Measurements from ENCODE around the gene LUZP2. TPM values are rescaled to one million over a fixed set of nuclear protein-coding genes. Genes with fewer than 3 reads are reported as not detected.

The LUZP2 gene
- polyA plus RNA-seq, 1 of the 3 experiments (the other 2 are of a cell fraction), result 0.03 TPM

GRCh38 chr11:24808173-24808572, 311.3 kb downstream of the LUZP2 start:
- no peak for DNase-seq
- Histone ChIP-seq H3K4me3 (ENCODE audit: low read depth in 2 of 2, low read length in 1 of 2) (no peak overlapping the region), H3K36me3 (replicated peaks in 1 of 2; ENCODE audit: control insufficient read depth in 1 of 2, insufficient read depth in 2 of 2, low read length in 1 of 2) (no peaks in the 10 kb centered on the region), H3K27me3 (ENCODE audit: insufficient read depth) (no peaks in the 10 kb centered on the region), H3K4me2 (no peak overlapping the region), H3K79me2 (ENCODE audit: insufficient read depth) (no peaks in the 10 kb centered on the region), H3K9me3 (no peaks in the 10 kb centered on the region), H2AFZ (ENCODE audit: low read depth) (no peak overlapping the region), H3K4me1 (ENCODE audit: control insufficient read depth in 1 of 2, insufficient read depth in 2 of 2, low read depth in 1 of 2, low read length in 1 of 2) (no peaks in the 10 kb centered on the region; a peak in 1 of 4 replicates), H4K20me1 (ENCODE audit: insufficient read depth) (no peaks in the 10 kb centered on the region), H3K9ac (no peak overlapping the region), H3F3A (replicated peaks; ENCODE audit: insufficient read depth) (no peaks in the 10 kb centered on the region), H3K9me2 (no peaks in the 10 kb centered on the region), H3K27ac (ENCODE audit: low read depth in 2 of 2, low read length in 1 of 2) (no peak overlapping the region)
- CTCF ChIA-PET, result interaction anchor here (0.7 kb wide), 1 partner anchor 11 kb away, joined by 3 read pairs; no protein-coding TSS in a partner anchor
- TF ChIP-seq FOXJ3 (CRISPR knock-in tag; IDR thresholded peaks at IDR 0.05) (no peak), NFIC (IDR thresholded peaks at IDR 0.05; ENCODE audit: borderline replicate concordance) (no peak), MAX (IDR thresholded peaks at IDR 0.05; ENCODE audit: low read depth) (no peak)
- POLR2A ChIA-PET, result no interaction called here
- WGBS (ENCODE audit: low lambda C conversion rate), result 71% methylated on average over 2 of the region's 2 CpGs

DNA sequence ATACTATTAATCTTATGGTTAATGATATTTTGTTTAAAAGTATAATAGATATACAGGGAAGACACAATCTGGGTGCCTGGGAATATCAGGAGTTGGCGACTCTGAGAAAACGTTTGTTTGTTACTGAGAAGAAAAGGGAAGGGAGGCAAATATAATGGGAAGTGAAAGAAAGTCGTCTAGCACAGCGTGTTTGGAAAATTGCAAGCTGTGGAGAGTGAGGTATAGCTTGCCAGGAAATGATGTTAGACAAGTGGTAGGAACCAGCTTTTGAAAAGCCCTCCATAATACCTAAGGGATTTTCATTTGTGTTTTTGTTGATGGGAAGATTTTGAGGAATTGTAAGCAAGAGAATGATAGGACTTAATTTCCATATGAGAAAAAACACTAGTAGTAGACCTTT, 322.2 kb downstream of the LUZP2 start:
- Histone ChIP-seq H3K36me3 (replicated peaks in 1 of 2; ENCODE audit: control insufficient read depth in 1 of 2, insufficient read depth in 2 of 2, low read length in 1 of 2) (no peaks in the 10 kb centered on the region), H3K4me3 (ENCODE audit: low read depth in 2 of 2, low read length in 1 of 2) (no peak overlapping the region), H4K20me1 (ENCODE audit: insufficient read depth) (no peaks in the 10 kb centered on the region), H3K4me2 (no peak overlapping the region), H3K4me1 (ENCODE audit: control insufficient read depth in 1 of 2, insufficient read depth in 2 of 2, low read depth in 1 of 2, low read length in 1 of 2) (no peaks in the 10 kb centered on the region), H3K27ac (ENCODE audit: low read depth in 2 of 2, low read length in 1 of 2) (no peak overlapping the region), H3K9me3 (no peaks in the 10 kb centered on the region), H2AFZ (ENCODE audit: low read depth) (no peak overlapping the region), H3K79me2 (ENCODE audit: insufficient read depth) (no peaks in the 10 kb centered on the region), H3K27me3 (ENCODE audit: insufficient read depth) (no peaks in the 10 kb centered on the region), H3K9me2 (no peaks in the 10 kb centered on the region), H3F3A (replicated peaks; ENCODE audit: insufficient read depth) (no peaks in the 10 kb centered on the region), H3K9ac (no peak overlapping the region)
- 52% methylated on average over 4 of the region's 4 CpGs for WGBS (ENCODE audit: low lambda C conversion rate)
- POLR2A ChIA-PET, result no interaction called here
- CTCF ChIA-PET, result interaction anchor here (0.8 kb wide), 1 partner anchor 11 kb away, joined by 3 read pairs; no protein-coding TSS in a partner anchor
- no peak for DNase-seq
- TF ChIP-seq, protein P1, sequence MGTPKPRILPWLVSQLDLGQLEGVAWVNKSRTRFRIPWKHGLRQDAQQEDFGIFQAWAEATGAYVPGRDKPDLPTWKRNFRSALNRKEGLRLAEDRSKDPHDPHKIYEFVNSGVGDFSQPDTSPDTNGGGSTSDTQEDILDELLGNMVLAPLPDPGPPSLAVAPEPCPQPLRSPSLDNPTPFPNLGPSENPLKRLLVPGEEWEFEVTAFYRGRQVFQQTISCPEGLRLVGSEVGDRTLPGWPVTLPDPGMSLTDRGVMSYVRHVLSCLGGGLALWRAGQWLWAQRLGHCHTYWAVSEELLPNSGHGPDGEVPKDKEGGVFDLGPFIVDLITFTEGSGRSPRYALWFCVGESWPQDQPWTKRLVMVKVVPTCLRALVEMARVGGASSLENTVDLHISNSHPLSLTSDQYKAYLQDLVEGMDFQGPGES (IDR thresholded peaks at IDR 0.05; ENCODE audit: low read depth, low read length), result no peak
- TF ChIP-seq FOXM1 (IDR thresholded peaks at IDR 0.05; ENCODE audit: low read depth), result no peak
- no peak for TF ChIP-seq EP300 (IDR thresholded peaks at IDR 0.05; ENCODE audit: borderline replicate concordance in 1 of 2, low read depth in 1 of 2, low read length in 1 of 2)
- no peak for TF ChIP-seq MEF2A (IDR thresholded peaks at IDR 0.05; ENCODE audit: borderline replicate concordance, low read depth)

GRCh38 chr11:24819863-24820434, 323.1 kb downstream of the LUZP2 start:
- H3K4me1 ChIP-seq (ENCODE audit: control insufficient read depth in 1 of 2, insufficient read depth in 2 of 2, low read depth in 1 of 2, low read length in 1 of 2), result no peaks in the 10 kb centered on the region
- no peaks in the 10 kb centered on the region for H3K79me2 ChIP-seq (ENCODE audit: insufficient read depth)
- H3K4me2 ChIP-seq, result no peak overlapping the region
- DNase-seq, result no peak
- no peak overlapping the region for H2AFZ ChIP-seq (ENCODE audit: low read depth)
- H3K9ac ChIP-seq, result no peak overlapping the region
- no peaks in the 10 kb centered on the region for H3K27me3 ChIP-seq (ENCODE audit: insufficient read depth)
- H3F3A ChIP-seq (replicated peaks; ENCODE audit: insufficient read depth), result no peaks in the 10 kb centered on the region
- H3K27ac ChIP-seq (ENCODE audit: low read depth in 2 of 2, low read length in 1 of 2), result no peak overlapping the region
- POLR2A ChIA-PET, result no interaction called here
- no peaks in the 10 kb centered on the region for H3K9me3 ChIP-seq
- H3K4me3 ChIP-seq (ENCODE audit: low read depth in 2 of 2, low read length in 1 of 2), result no peak overlapping the region
- H3K9me2 ChIP-seq, result no peaks in the 10 kb centered on the region
- 50% methylated on average over 4 of the region's 4 CpGs for WGBS (ENCODE audit: low lambda C conversion rate)
- CTCF ChIA-PET, result interaction anchor here (0.8 to 1.2 kb wide), 2 partner anchors 12 to 38 kb away, joined by 3 read pairs; no protein-coding TSS in a partner anchor
- no peaks in the 10 kb centered on the region for H3K36me3 ChIP-seq (replicated peaks in 1 of 2; ENCODE audit: control insufficient read depth in 1 of 2, insufficient read depth in 2 of 2, low read length in 1 of 2)
- no peak for TF ChIP-seq TCF12 (IDR thresholded peaks at IDR 0.05)
- H4K20me1 ChIP-seq (ENCODE audit: insufficient read depth), result no peaks in the 10 kb centered on the region

Data from SK-N-SH (cell line).